HG03565 (cell line): ENCODE measurements around the gene PTPN14.

Experiments
- ATAC-seq: cut with Tn5 transposase; IDR thresholded peaks from one replicate; pipeline ENCODE4 v1.9.1; 2021; ENCODE audit warnings: mild to moderate bottlenecking, moderate library complexity; ENCODE audit not compliant: unreplicated experiment

Gene PTPN14

GRCh38 chr1:214380396-214380795 is 171.0 kb downstream of the PTPN14 start:
- no peak for ATAC-seq

- ATAC-seq = no peak
Measured at GRCh38 chr1:214379236-214379970, 172.0 kb downstream of the PTPN14 start.

GRCh38 chr1:214378492-214378891 is 172.9 kb downstream of the PTPN14 start:
- ATAC-seq = no peak

GRCh38 chr1:214377886-214378285 is 173.5 kb downstream of the PTPN14 start:
- no peak for ATAC-seq

GRCh38 chr1:214377485-214377884 is 173.9 kb downstream of the PTPN14 start:
- ATAC-seq = no peak

GRCh38 chr1:214372092-214372491 is 179.3 kb downstream of the PTPN14 start:
- ATAC-seq = no peak

GRCh38 chr1:214370615-214371014 is 180.8 kb downstream of the PTPN14 start:
- no peak for ATAC-seq

GRCh38 chr1:214369364-214369763 is 182.0 kb downstream of the PTPN14 start:
- ATAC-seq = no peak

- no peak for ATAC-seq
Measured at GRCh38 chr1:214367841-214368240, 183.6 kb downstream of the PTPN14 start.

GRCh38 chr1:214364786-214365295 is 186.6 kb downstream of the PTPN14 start:
- no peak for ATAC-seq

GRCh38 chr1:214364386-214364785 is 187.0 kb downstream of the PTPN14 start:
- no peak for ATAC-seq

GRCh38 chr1:214363386-214363785 is 188.0 kb downstream of the PTPN14 start:
- ATAC-seq = no peak

GRCh38 chr1:214362188-214362882 is 189.1 kb downstream of the PTPN14 start:
- no peak for ATAC-seq

- no peak for ATAC-seq
Measured at GRCh38 chr1:214361636-214362035, 189.8 kb downstream of the PTPN14 start.

GRCh38 chr1:214360525-214361164 is 190.8 kb downstream of the PTPN14 start:
- no peak for ATAC-seq

GRCh38 chr1:214360116-214360515 is 191.3 kb downstream of the PTPN14 start:
- ATAC-seq = no peak

GRCh38 chr1:214354440-214355148 is 196.8 kb downstream of the PTPN14 start:
- ATAC-seq = no peak

- no peak for ATAC-seq
Measured at GRCh38 chr1:214352838-214353237, 198.6 kb downstream of the PTPN14 start.

GRCh38 chr1:214351551-214352277 is 199.7 kb downstream of the PTPN14 start:
- no peak for ATAC-seq

- no peak for ATAC-seq
Measured at GRCh38 chr1:214349781-214350180, 201.6 kb downstream of the PTPN14 start.
